ENCODE measurements around the gene SAFB2. TPM values are rescaled to one million over a fixed set of nuclear protein-coding genes. Genes with fewer than 3 reads are reported as not detected.
"Not testable (repeated sequence)": the region's sequence is repeated elsewhere in the genome, so short reads cannot be mapped to it uniquely, and the experiment has no call there.

Gene SAFB2
- polyA plus RNA-seq, 12 donors, result 32.9 to 72.7 (median 45.3) TPM; not detected in 1

DNA sequence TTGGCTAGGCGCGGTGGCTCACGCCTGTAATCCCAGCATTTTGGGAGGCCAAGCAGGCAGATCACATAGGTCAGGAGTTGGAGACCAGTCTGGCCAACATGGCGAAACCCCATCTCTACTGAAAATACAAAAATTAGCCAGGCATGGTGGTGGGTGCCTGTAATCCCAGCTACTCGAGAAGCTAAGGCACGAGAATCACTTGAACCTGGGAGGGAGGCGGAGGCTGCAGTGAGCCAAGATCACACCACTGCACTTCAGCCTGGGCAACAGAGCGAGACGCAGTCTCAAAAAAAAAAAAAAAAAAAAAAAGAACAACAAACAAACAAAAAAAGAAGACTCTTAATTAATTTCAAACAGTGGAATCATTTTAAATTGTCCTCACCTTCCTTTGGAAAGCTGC, 13.8 kb downstream of the SAFB2 start:
- DNase-seq, result not testable (repeated sequence)

DNA sequence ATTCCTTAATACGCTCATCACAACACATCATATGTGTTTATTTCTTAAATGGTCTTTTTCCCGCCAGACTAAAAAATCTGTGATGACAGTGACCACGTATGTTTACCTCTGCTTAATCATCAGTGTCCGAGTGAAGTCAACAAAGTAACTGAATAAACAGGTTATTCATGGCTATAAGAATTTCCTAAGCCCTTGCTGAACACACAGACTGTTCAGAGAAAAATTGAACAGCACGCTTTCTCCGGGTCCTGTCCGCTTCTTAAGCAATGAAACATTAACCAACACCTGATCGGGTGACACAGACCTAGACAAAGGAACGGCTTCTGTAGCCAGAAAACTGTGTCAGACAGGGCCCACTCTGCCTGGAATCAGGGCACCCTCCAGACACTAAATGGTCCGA, 14.3 kb downstream of the SAFB2 start:
- no peak for DNase-seq

DNA sequence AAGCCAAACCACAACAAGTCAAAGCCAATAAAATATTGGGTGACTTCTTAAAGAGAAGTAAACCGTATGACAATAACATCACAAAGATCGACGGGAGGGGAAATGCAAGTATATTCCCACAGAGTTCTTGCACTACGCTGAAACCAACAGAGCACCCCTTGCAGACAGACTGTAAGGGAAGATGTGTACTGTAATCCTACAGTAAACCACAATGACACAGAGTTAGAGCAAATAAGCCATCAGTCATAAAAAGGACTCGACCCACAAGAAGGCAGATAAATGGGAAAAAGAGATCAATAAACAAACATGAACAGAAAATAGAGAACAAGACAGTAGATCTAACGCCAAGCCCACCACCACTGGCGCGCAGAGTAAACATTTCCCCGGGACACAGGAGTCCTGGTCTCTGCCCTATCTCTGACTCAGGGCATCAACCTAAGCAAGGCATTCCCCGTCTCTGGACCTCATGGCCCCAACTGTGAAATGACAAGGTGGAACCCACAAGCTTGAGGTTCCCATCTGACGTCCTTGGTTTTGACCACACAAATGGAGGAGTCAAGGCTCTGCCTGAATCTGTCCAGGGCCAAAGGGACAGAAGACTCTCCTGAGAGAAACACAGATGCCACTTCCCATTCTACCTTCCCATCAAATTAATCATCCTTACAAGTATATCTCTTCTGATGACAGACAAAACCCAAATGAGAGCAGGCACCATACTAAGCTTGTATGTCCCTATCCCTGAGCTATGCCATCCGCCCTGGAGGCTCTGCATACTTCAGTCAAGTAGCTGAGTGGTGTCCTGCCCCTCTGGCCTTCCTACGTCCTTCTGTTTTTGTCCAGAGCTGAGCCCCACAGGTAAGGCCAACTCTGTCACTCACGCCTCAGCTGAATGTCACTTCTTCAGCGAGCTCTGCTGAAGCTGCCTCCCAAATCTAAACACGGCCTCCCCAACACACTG, 15.0 kb downstream of the SAFB2 start:
- DNase-seq, result no peak

- DNase-seq, result no peak
Observed at GRCh38 chr19:5605362-5605761, 17.2 kb downstream of the SAFB2 start.

- DNase-seq, result no peak
Observed at GRCh38 chr19:5603626-5604025, 18.9 kb downstream of the SAFB2 start.

DNA sequence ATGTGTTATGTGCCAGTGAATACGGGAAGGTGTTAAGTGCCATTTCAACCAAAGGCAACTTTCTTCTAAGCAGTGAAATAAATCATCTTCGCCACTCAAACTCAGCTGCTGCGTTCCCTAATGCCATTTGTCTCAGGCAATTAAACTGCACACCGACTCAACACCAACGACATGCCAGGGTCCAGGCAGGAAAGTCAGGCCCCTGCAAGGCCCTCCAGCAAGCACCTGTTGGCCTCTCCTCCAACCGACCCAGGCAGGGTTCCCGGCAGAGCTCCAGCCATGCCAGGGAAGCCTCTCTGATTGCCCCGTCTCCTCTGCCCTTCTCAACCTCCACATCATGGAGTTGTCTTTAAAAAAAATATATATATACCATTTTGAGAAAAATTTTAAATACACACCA, 21.8 kb downstream of the SAFB2 start:
- no peak for DNase-seq

GRCh38 chr19:5595745-5596144, 26.8 kb downstream of the SAFB2 start:
- no peak for DNase-seq

GRCh38 chr19:5595129-5595528, 27.4 kb downstream of the SAFB2 start:
- DNase-seq, result no peak

DNA sequence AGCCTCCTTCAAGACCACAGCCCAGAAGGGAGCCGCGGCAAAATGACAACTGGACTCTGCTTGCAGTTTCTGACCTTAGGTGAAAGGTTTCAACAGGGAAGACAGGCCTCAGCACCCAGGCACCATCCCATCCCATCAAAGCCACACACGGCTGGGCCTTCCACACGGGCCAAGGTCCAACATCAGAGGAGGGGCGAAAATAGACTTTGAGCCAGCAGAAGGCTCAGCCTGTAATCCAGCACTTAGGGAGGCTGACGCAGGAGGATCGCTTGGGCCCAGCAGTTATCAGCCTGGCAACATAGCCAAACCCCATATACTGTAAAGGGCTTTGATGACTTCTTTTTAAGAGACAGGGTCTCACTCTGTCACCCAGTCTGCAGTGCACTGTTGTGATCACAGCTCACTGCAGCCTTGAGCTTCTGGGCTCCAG, 28.0 kb downstream of the SAFB2 start:
- no peak for DNase-seq

DNA sequence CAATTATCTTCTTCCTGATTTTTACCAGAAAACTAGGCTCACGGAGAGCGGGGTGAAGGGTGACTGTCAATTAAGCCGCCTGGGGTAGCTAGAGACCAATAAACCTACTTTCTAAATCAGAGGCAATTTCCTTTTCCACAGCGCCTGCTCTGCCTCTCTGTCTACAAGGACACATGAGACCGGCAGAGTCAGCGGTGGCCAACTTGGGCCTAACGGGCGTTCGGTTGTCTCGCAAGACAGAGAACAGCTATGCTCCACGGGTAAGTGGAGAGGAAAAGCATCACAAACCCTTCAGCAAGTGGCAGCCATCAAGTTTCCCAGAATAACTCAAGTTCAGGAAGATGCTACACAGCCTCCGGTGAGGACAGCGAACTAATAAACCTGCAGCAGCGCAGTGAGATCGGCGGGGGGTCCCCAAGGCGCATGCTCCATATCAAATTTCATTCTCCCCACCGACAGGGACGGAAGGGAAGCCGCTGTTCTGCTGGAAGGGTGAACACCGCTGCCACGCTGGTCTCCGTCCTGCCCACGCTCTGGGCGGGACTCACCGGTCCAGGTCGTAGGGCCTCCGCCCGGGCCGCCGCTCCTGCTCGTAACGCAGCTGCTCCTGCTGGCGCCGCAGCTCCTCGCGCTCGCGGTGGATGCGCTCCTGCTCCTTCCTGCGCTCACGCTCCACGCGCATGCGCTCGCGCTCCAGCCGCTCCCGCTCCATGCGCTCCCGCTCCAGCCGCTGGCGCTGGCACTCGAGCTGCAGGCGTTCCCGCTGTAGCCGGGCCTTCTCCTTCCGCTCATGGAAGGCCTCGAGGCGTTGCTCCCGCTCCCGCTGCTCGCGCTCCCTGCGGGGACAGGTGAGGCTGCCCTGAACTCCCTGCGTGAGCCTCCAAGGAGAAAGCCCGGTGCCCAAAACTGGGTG, 29.0 kb downstream of the SAFB2 start:
- no peak for DNase-seq

DNA sequence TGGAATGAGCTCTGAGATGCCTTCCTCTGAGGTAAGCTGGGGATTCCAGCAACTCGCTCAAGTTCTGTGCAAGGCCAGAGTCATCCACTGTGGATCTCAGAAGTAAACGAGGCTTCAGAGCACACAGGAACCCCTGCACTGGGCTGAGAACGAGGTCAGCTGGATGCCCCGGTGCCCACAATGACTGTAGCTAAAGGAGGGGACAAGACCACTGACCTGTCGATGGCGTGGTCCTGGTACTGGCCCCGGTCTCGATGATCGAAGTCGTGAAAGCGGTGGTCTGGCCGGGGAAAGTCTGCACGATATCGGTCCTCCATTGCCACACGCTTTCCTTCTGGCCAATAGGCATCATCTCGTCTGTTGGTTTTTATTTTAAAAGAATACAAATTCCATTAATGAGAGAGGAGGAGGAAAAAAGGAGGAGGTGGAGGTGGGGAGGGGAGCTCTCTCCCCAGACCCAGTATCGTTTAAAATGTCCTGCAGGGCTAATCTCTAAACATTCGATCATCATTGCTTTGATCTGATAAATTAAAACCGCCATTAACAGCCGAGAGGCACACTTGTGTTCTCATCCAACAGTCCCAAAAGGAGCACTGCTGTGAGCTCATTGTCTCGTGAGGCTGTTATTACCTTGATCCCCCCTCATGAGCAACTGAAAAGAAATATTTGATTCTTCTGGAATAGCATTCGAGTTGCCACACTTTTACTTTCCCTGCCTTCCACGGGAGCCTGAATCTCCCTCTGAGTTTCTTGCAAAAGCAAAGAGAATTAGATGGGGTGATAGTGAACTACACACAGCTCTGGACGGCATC, 29.8 kb downstream of the SAFB2 start:
- DNase-seq, result no peak

- DNase-seq, result no peak
Observed at GRCh38 chr19:5591476-5591875, 31.1 kb downstream of the SAFB2 start.

DNA sequence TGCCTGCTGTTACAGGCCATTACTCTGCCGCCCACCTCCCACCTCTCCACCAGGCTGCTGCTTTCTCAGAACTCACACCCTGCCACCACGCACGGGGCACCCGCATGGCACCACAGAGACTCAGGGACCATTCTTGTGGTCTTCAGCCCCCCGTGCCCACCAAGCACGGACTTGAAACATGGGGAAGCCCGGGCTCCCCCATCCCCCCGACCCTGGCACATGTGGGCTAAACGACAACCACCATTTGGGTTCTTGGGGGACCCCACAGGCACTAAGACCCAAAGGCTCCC, 31.8 kb downstream of the SAFB2 start:
- DNase-seq, result no peak

- DNase-seq, result no peak
Observed at GRCh38 chr19:5590151-5590864, 32.3 kb downstream of the SAFB2 start.

DNA sequence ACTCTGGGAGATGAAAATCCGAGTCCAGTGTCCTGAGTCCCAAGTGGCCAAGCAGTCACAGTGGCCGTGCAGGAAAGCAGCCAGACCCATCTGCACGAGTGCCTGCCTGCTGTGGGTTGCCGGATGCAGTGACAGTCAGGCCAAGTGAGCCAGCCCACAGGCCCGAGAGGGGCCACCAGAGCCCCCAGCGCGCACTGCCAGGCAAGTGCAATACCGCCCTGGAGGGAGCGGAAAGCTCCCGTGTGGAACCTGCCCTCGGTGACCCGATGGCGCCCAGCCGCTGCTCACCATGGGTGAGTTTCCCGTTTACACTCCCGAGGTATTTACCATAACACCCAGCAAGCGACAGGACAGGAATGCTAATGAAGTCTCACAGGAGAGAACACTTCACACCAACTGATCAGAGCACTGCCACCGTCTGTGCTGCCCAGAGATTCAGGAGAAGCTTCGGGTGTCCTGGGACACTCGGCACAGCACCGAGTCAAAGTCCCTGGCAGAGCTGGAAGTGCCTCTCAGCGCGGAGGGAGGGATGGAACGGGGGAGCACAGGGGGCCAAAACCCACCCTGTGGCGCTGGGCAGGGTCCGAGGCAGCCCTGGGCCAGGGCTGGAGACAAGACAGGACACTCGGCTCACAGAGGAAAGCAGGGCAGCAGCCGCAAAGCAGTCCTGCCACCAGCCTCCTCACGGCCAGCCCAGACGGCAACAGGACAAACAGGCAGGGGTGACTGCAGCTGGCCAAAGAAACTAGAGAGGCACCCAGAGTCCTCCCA, 33.5 kb downstream of the SAFB2 start:
- DNase-seq, result no peak

GRCh38 chr19:5588441-5588840, 34.1 kb downstream of the SAFB2 start:
- no peak for DNase-seq

- no peak for DNase-seq
Observed at GRCh38 chr19:5587661-5588060, 34.9 kb downstream of the SAFB2 start.

DNA sequence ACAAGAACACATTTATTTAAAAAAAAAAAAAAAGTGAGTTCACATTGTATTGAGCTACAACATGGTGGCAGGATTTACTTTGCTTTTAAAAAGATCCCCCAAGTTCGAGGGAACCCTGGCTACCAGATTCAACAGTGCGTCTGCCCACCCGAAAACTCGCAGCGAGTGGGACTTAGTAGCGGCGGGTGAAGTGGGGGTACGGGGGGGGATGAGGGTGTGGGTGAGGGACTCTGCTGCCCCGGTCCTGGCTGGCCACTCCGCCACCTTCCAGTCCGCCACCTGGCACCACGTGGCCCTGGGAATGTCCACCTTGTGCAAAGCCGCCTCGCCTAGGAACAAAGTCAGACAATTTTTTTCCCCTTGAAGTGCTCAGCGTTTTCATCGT, 35.5 kb downstream of the SAFB2 start:
- DNase-seq, result no peak

DNA sequence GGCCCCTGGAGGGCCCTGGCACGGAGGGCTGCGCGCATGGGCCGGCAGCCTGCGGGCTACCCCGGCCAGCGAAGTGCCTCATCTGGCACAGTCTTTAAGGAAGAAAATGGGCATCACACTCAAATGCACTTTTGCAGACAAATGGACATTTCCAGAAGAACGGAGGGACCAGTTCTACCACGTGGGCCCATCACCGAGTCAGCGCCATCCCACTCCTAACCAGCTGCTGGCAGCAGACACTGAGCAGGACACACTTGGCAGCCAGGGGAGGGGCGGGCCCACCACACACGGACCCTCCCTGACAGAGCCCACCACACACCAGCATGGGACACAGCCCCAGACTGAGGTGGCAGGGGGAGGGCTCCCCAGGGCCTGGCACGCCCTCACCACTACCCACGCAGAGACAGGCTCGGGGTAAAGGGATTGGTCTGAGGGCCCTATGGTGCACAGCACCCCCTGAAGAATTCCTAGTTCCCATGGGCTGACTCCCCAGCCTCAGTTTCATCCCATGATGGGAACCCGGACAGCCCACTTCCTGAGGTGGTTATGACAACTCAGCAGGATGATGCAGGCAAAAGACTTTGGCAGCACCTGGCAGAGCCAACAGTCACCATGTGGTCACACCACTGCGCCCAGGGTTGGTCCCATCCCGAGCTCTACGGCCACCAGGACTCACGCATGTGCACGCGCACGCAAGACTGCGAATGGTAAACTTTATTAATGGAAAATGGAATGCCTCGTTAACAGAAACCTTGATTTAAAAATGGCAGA, 36.1 kb downstream of the SAFB2 start:
- DNase-seq, result no peak
